HG02642 (cell line): ENCODE results near the gene RNF220.
A peak's percentile ranks its signal among the peaks of the same experiment; 100 is the strongest.
"Not testable (repeated sequence)": the region's sequence is repeated elsewhere in the genome, so short reads cannot be mapped to it uniquely, and the experiment has no call there.

ENCODE experiments used
- ATAC-seq: cut with Tn5 transposase; IDR thresholded peaks from one replicate; pipeline ENCODE4 v1.9.1; 2021; ENCODE audit warnings: mild to moderate bottlenecking; ENCODE audit not compliant: unreplicated experiment, poor library complexity

The RNF220 gene

DNA sequence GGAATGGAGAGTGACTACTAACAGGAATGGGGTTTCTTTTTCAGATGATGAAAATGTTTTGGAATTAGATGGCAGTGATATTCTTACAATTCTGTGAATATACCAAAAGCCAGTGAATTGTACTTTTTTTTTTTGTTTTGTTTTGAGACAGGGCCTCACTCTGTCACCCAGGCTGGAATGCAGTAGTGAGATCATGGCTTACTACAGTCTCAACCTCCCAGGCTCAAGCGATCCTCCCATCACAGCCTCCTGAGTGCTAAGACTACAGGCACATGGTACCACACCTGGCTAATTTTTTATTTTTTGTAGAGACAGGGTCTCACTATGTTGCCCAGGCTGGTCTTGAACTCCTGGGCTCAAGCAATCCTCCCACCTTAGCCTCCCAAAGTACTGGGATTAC, 261.7 kb downstream of the RNF220 start:
- ATAC-seq, result not testable (repeated sequence)

DNA sequence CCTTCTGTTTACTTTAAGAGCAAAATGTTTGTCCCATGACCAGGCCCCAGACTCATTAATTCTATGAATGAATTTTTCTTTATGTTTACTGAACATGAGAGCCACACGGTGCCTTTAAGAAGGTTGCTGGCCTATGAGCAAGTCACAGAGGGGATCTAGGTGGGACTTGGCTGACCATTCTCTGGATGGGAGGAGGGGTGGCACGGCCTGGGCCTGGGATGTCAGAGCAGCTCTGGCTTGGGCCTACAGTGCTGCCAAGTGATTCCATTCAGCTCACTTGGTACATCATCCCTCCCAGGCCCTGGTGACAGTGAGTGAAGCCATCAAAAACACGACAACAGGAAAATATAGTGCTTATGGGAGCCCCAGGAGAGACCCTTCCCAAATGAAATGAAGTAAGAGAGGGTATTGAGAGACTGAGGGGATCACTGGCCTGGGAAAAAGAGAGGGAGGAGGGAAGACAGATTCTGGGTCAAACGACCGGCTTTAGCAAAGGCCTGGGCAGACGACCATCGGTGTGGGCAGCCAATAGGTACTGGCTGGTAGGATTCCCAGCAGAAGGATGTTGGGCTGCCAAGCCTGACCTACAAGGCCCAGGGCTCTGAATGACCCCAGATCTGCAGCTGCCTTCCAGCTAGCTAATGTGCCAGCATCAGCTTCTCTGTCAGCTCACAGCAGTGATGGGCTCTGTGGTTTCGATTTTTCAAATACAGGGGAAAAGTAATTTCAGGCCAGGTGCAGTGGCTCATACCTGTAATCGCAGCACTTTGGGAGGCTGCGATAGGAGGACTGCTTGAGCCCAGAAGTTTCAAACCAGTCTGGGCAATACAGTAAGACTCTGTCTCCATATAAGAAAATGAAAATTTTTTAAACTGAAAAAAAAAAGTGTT, 265.9 kb downstream of the RNF220 start:
- ATAC-seq, result no peak

DNA sequence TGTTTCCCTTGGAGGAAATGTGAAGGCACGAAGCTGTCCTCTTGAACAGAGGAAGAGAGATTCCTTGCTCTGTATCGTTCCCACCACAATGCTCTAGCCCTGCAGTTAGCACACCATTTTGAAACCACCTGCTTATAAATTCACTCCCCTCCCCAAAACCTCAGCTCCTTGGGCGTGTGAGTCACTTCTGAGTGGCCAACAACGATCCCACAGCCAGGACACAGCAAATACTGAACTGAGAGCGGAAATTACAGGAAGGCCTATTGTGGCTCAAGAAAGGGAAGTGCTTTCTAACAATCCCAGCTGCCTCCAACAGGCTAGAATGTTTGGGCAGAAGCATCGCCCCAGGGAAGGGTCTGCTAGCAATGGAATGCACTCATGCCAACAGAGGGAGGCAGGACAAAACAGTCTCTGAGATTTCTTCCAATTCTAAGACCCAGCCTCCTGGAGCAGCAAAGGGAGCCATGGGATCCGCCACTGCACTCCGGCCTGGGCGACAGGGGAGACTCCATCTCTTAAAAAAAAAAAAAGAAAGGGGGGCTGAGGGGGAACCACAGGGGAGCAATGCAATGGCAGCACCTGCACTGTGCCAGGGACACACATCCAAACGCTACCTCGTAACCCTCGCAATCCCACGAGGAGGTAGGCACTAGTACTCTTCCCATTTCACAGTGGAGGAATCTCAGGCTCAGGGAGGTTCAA, 267.4 kb downstream of the RNF220 start:
- ATAC-seq, result no peak

DNA sequence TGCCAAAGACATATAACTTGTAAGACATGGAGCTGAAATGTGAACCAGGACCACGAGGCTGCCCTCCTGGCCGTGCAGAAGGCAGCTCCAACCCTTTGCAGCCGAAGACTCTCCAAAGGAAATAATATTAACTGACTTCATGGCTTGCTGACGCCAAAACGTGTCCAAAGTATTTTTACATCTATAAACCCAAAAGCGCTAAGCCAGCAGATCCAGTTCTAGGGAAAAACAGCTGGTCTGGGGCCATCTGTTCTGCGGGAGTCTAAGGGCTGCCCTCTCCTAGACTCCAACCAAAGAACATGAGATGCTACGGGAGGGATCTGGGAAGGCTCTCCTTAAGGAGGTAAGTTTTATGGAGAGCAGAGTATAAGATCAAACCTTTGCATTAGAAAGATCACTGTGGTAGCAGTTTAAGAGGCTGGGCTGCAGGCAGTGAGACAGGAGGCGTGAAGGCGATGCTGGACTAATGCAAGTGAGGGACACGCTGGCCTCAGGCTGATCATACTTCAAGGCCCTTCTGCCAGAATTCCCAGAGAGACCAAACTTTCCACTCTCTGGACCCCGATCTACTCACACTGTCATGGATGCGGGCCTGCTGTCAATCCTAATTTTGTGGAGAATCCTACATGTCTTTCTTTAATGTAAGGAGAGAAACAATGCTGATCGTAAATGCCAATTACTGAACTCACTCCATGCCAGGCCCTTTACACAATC, 268.1 kb downstream of the RNF220 start:
- no peak for ATAC-seq

DNA sequence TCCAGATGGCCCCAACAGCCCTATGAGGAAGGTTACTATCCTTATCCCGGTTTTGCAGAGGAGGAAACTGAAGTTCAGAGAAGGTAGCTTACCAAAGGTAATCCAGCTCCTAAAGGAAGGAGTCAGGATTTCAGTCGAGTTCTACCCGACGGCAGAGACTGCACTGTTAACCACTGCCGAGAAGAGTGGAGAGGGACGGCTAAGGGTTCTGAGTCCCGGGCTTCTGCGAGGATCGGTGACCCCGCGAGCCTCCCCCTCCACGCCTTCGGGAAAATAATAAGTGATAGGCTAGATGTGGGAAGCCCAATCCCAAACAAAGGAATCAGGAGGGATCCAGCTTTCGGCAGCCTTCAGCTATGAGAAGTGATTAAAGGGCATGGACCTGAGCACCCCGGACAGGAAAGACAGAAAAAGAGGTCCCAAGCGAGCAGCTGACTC, 268.6 kb downstream of the RNF220 start:
- ATAC-seq, result no peak

DNA sequence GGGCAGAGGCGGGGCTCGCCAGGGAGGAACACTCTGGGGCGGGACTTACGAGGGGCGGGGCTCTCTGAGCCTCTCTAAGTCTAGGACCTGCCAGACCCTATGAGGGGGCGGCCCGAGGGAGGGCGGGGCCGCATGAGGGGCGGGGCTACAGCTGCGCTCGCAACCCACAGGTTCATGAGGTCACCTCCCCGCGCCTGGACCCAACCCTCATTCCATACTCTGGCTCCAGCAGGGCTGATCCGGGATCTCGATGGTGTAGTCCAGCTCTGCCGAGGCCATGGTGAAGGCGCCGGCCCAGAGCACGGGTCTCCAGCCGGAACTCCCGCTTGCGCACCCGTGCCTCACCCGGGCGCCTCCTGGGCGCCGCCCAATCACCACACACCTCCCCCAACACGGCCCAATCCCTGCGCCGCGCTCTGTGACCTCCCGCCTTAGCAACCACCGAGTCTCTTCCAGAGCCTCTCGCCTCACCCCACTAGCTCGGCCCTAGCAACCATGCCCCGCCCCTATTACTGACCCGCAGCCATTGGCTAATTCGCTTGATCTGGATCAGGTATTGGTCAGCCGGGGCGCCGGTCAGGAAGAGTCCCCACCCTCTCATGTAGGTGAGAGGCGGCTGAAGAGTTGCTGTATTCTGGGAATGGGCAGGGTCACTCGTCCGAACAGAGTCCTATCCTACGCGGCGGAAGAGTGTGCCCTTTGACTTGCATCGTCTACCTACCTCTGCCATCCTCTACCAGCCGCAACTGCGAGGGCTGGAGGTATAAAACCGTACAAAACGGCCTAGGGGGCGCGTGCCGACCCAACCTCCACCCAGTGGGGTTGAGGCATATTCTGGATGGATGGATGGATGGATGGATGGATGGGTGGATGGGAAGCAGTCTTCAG, 269.3 kb downstream of the RNF220 start, which contains the start of the genes ARMH1 and TMEM53:
Gene ARMH1 (plus strand): TSS at position 602 of the 888 bp plus-strand sequence. CDS start 14,984 bp downstream, outside the sequence.
Gene TMEM53 (minus strand): TSS at position 369 of the 888 bp plus-strand sequence. CDS start 90 bp downstream, at position 279.
- ATAC-seq, result peak; percentile 93

DNA sequence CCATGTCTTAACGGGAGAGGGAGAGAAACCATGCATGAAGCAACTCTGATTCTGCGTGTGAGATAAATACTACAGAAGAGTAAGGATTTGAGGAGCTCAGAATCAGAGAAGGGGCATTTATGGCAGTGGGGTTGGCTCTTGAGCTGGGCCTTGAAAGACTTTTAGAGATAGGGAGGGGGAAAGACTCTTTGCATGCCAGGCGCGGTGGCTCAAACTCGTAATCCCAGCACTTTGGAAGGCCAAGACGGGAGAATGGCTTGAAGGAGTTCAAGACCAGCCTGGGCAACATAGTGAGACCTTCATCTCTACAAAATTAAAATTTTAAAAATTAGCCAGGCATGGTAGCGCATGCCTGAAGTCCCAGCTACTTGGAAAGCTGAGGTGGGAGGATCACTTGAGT, 270.1 kb downstream of the RNF220 start:
- no peak for ATAC-seq

DNA sequence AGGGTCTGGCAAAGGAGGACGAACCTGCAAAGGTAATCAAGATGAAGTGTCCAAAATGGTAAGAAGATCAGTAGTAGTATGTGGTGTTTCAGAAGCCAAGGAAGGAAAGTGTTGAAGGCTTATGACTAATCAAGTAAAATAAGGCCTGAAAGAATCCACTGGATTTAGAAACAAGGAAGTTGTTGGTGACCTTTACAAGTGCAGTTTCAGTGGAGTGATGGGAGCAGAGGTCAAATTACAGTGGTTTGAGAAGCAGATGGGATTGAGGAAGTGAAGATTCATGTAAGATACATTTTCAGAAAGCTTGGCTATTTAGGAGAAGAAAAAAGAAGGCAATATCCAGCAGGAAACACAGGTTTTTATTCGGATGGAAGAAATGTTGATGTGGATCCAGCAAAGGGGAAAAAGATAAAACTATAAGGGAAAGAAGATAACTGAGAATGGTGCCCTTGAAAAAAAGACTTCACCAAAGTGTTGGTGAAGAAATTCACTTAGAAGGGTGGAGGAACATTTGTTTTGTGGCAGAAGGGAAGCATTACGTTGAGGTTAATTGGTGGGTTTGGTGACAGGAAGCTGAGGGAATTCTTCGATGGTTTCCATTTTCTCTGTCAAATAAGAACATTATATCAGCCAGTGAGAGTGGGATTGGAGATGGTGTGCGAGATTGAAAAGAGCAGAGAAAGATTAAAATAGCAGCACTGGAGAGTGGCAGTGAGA, 271.6 kb downstream of the RNF220 start:
- ATAC-seq, result no peak

DNA sequence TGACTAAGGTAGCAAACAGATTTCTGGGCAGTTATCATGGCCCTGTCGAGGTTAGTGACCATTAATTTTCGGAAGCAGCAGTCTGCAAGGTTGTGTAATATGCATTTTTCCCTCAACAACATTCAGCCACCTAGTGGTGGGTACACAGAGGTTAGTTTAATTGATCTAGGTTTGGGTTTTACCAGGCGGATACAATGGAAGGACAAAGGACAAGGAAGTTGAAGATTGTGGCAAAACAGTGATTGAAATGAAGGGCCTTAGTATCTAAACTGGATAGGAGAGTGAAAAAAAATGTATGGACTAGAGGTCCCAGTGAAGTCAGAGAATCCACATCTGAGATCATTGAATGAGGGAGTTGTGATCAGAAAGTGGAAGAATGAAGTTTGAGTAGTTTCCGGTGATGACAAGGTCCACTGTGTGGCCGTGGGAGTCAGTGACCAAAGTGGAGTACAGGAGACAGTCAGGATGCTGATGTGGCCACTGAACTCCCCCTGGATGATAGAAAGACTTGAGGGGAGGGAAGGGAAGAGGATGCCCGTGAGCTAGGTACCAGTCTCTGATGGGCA, 272.2 kb downstream of the RNF220 start:
- no peak for ATAC-seq

DNA sequence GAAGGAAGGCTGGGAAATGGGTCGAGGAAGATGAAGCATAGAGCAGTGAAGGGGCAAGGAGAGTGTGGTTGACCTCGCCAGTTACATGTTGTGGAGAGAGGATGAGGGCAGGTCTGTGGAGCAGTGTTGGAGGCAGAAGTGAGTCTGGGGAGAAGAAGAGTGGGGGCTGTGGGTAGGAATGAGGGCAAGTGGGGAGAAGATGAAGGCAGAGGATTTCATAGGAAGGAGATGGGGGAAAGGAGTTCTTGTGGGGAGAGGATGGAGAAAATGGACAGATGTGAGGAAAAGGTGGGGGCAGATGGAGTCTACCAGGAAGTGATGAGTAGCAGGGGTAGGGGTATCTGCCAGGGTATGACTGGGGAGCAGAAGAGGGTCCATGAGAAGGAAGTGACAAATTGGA, 273.1 kb downstream of the RNF220 start:
- ATAC-seq, result no peak

DNA sequence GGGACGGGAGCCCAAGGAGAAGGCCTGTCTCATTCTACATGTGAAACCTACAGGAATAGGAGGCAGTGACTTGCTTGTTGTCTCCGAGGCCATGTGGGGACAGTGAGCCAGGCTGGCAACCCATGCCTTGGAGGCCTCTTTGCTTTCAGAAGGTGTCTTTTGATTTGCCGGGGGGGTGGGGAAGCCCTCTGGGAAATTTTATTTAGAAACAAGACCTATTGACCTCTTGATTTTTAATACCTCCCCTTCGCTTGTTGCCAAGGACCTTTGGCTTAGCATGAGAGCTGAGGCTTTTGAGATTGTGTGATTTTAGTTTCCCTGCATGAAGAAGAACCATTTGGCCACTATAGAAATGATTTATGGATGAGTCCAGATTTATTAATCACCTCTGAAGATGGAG, 273.6 kb downstream of the RNF220 start:
- ATAC-seq, result no peak

DNA sequence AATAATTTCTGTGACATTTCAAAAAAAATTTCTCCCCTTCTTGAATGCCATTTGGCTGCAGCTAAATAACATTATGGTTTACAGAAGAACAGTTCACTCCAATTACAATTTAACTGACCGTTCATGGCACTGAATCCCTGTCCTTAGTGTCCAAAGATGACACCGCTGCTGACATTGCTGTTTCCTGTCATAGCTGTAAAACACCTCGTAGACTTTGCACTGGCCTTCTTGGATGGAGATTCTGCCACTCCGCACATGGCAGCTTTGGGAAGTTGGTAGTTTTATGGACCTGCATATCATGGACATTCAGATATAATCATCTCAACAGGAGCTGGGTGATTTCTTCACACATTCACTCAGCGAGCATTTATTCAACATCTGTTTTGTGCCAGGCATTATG, 274.4 kb downstream of the RNF220 start:
- ATAC-seq, result no peak

DNA sequence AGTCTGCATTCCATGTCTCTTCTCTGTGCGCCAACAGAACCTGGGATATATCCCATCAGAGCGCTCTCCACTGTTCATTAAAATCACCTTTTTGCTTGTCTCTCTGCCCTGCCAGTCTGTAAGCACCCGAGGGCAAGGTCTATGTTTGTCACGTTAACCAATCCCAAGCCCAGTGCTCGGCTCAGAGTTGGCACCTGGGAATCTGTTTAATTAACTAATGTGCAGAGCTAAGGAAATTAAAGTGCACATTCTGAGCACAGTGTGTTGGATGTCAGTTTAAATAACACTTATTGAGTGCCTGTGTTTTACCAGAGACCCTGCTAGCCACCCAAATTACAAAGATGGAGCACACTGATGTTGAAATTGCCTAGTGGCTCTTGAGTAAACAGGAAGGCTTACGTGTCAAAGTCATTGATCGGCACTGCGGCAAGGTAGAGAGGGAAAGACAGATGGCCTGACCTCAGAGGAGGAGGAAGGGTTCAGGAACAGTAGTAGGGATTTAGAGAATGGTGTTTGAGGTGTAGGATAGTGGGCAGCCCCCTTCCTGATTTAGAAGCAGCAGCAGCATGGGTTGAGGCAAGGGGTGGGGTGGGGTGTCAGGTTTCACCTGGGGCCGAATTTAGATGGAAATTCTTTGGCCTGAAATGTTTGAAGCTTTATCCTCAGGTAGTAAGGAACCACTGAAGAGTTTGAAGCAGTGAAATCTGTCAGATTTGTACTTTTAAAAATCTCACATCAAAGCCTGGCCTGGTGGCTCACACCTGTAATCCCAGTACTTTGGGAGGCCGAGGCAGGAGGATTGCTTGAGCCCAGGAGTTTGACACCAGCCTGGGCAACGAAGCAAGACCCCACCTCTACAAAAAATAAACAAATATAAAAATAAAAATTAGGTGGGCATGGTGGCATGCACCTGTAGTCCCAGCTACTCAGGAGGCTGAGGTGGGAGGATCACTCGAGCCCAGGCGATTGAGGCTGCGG, 277.1 kb downstream of the RNF220 start:
- no peak for ATAC-seq

DNA sequence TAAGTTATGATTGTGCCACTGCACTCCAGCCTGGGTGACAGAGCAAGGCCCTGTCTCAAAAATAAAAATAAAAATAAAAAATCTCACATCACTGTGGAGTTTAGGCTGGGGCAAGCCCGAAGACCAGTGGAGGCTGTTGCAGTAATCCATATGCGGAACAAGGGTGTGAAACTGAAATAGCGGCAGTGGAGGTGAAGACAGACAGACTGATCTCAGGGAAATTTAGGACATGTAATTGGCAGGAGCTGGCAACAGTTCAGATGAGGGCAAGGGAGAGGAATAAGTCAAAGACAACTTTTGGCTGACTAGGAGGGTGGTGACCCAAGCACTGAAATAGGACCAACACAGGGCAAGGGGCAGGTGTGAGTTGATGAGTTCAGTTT, 277.8 kb downstream of the RNF220 start:
- ATAC-seq, result no peak

DNA sequence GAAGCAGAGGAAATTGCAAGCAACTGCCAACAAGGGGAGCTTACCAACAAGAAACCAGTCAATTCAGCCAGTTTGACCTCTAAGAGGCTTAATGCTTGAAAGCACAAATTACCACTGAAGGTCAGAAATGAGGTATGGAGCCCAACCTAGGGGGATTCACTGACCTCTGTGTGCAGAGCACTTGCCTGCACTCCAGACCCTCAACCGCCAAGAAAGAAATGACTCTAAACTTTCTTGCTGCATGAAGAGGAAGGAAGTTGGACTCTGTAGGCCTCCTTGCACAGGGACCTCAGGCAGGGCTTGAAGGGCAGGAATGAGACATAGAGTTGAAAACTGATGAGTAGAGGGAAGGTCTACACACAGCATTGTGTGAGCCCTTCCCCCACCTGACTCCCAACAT, 279.5 kb downstream of the RNF220 start:
- peak; percentile 75 for ATAC-seq

DNA sequence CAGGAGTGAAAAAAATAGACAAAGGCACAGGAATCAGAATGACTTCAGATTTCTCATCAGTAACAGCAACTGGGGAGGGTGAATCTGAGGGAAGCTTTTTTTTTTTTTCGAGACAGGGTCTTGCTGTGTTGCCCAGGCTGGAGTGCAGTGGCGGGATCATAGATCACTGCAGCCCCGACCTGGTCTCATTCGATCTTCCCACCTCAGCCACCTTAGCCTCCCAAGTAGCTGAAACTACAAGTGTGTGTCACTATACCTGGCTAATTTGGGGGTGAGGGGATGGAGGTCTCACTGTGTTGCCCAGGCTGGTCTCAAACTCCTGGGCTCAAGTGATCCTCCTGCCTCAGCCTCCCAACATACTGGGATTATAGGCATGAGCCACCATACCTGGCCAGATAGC, 280.2 kb downstream of the RNF220 start:
- ATAC-seq, result no peak

DNA sequence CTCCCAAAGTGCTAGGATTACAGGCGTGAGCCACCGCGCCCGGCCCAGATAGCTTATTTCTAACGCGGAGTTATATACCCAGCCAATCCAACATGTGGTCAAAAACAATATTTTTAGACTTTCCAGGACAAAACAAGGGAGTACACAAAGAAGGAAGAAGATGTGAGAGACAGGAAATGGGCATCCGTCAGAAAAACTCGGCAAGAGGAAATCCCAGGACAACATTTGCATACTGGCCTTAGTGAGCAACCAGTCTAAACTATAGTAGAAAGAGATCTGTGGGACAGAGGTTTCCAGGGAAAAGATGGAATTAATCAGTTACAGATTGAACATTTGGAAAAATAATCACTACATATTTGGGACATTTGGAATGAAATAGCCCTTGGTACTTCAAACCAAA, 280.8 kb downstream of the RNF220 start:
- no peak for ATAC-seq
